Stimulated activated CD4-positive, alpha-beta T cell treated with anti-CD3 and anti-CD28 coated beads, Interleukin-12 subunit alpha, Interleukin-12 subunit beta, amount 100 ng/mL, for 48 hours (primary cell): ENCODE results near the gene SYT11.

Source experiments
- DNase-seq, 3 donors: peaks; one replicate each; pipeline ENCODE4 v3.0.0-alpha.2; 2020; ENCODE audit warnings: low read depth in 2 of 3, low spot score in 1 of 3

The SYT11 gene

DNA sequence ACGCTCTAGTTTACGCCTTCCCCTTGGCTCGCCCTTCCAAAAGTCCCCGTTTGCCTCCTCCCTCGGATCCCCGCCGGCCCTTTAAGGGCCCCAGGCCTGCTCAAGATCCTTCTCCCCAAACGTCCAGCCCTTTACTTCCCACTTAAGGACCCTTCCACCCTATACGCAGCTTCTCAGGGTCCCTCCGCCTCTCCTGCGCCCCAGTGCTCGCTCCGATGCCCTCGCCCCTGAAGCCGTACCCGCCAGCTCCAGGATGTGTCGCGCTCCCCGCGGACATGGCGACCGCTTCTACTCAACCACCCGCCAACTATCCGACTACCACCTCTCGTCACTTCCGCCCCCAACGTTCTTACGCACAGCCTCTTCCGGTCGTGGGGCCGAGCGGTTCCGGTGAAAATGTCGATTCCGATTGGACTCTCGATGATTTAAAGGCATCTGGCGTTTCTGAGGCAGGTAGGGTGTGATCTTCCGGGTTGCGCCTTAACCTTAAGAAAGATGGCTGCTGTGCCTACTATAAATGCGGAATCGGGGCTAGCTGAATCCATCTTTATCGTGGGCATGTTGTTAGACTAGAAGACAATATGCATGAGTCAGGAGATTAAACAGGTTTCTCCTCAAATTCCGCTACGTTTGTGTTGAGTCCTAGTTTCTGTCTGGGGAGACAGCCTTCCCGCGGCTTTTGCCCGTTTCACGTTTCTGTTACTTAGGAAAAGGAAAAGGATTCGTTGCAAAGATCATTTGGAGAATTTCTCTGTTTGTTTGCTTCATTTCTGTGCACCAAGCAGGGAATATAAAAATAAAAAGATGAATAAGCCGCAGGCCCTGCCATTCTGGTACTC, 74.9 kb downstream of the SYT11 start, which contains the start of gene KHDC4:
TSS of gene KHDC4 (minus strand) at position 317 of the 839 bp plus-strand sequence. CDS start at position 277, 40 bp downstream.
- DNase-seq, result peak; percentile 88 to 91 (median 89)
